ENCODE measurements around the gene SND1.

DNA sequence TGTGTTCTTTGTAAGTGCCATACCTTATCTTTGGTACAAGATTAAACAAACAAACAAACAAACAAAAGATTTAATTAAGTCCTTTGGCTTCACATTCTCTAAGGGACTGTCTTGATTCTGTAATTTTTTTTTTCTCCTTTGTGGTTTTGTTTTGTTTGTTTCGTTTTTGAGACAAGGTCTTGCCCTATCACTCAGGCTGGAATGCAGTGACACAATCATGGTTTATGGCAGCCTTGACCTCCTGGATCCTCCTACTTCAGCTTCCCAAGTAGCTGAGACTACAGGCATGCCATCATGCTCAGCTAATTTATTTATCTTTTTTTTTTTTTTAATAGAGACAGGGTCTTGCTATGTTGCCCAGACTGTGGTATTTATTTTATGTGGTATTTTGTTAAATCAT is 213.5 kb downstream of the SND1 start:
- TF ChIP-seq, protein P1, sequence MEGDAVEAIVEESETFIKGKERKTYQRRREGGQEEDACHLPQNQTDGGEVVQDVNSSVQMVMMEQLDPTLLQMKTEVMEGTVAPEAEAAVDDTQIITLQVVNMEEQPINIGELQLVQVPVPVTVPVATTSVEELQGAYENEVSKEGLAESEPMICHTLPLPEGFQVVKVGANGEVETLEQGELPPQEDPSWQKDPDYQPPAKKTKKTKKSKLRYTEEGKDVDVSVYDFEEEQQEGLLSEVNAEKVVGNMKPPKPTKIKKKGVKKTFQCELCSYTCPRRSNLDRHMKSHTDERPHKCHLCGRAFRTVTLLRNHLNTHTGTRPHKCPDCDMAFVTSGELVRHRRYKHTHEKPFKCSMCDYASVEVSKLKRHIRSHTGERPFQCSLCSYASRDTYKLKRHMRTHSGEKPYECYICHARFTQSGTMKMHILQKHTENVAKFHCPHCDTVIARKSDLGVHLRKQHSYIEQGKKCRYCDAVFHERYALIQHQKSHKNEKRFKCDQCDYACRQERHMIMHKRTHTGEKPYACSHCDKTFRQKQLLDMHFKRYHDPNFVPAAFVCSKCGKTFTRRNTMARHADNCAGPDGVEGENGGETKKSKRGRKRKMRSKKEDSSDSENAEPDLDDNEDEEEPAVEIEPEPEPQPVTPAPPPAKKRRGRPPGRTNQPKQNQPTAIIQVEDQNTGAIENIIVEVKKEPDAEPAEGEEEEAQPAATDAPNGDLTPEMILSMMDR (IDR thresholded peaks at IDR 0.05; ENCODE audit: insufficient read depth, low read length) = no peak
- no peak for TF ChIP-seq POLR2AphosphoS5 (IDR thresholded peaks at IDR 0.05; ENCODE audit: low read depth)

All from HL-60 (cell line).